Transverse colon (tissue), 4 donors: Measurements from ENCODE around the gene BAHCC1. TPM values are rescaled to one million over a fixed set of nuclear protein-coding genes. Genes with fewer than 3 reads are reported as not detected.

Experiments
- DNase-seq: peaks from one replicate; pipeline ENCODE4 v3.0.0-alpha.2; 2019
- H3K27ac ChIP-seq, 4 donors: fragments of 200-600 bp; sonication (generic); 2 replicates each; pipeline ENCODE4 v1.5.1; 2016 to 2018; ENCODE audit warnings: inconsistent platforms in 4 of 4
- H3K27me3 ChIP-seq: fragments of 200-600 bp; sonication (generic); 2 replicates; pipeline ENCODE4 v1.5.1; 2017; ENCODE audit warnings: inconsistent platforms
- H3K36me3 ChIP-seq, 4 donors: fragments of 200-600 bp; sonication (generic); 2 replicates each; pipeline ENCODE4 v1.5.1; 2017 to 2019; ENCODE audit warnings: inconsistent platforms in 4 of 4
- H3K4me1 ChIP-seq, 4 donors: fragments of 200-600 bp; sonication (generic); 2 replicates each; pipeline ENCODE4 v1.5.1; 2017 to 2020; ENCODE audit warnings: inconsistent platforms in 4 of 4
- H3K4me3 ChIP-seq, 4 donors: fragments of 200-600 bp; sonication (generic); 1 replicate in 1 of 4; 2 replicates in 3 of 4; pipeline versions ENCODE4 v1.5.1 to v1.6.1; 2017 to 2019; ENCODE audit warnings: inconsistent platforms in 4 of 4
- H3K9me3 ChIP-seq, 2 donors: fragments of 200-600 bp; sonication (generic); 2 replicates each; pipeline ENCODE4 v1.5.1; 2017 to 2019; ENCODE audit warnings: inconsistent platforms in 2 of 2
- EP300 ChIP-seq: sonication (generic); formaldehyde crosslinking; IDR thresholded peaks from one replicate; pipeline ENCODE4 v1.6.1; 2017; ENCODE audit warnings: antibody characterized with exemption, low read depth
- POLR2A ChIP-seq: fragments of 450-650 bp; IDR thresholded peaks from one replicate; pipeline ENCODE4 v1.6.1; 2016; ENCODE audit warnings: antibody characterized with exemption, mild to moderate bottlenecking, moderate library complexity
- POLR2AphosphoS5 ChIP-seq, 3 donors: sonication (generic); formaldehyde crosslinking; IDR thresholded peaks; one replicate each; pipeline ENCODE4 v1.6.1; 2016; ENCODE audit warnings: antibody characterized with exemption in 3 of 3
- WGBS, 2 donors: methylation state at CpG; one replicate each; pipeline ENCODE4 v1.1.5; 2018; ENCODE audit warnings: low coverage in 1 of 2; 5-methylcytosine and 5-hydroxymethylcytosine counted together
- in situ Hi-C, 4 donors: fragments of 200-750 bp; cut with MboI; loops; one replicate each; pipeline versions ENCODE4 v1.15.0 to v1.15.1; 2017; ENCODE audit warnings: low sequenced_read_pairs in 3 of 4, low pct_ligation_motif_present in 1 of 4, low pct_unique_long_range_greater_than_20kb in 1 of 4
- intact Hi-C: fragments of 100-400 bp; cut with DNase I; formaldehyde crosslinking; loops from one replicate; pipeline ENCODE4 v1.15.1; 2023; ENCODE audit warnings: low total_unique reads
- total RNA-seq, 4 donors: library from RNA; depleted of rRNA; stranded (reverse); fragments of >200 nt; gene quantifications; one replicate each; pipeline ENCODE4 v1.1.0, GENCODE V29; 2016
- TF ChIP-seq, protein P1 (sequence below), 5 experiments: fragments of 200-600 bp in 3 of 5; fragments of 450-650 bp in 2 of 5; sonication (generic) in 3 of 5; IDR thresholded peaks; 1 replicate in 2 of 5; 2 replicates in 3 of 5; pipeline ENCODE4 v1.5.1; 2016 to 2017; ENCODE audit warnings: antibody characterized with exemption in 5 of 5, inconsistent platforms in 3 of 5, mild to moderate bottlenecking in 2 of 5, moderate library complexity in 1 of 5

The BAHCC1 gene
- total RNA-seq, 4 donors from 2014 or later = 8.7 to 133 (median 12.4) TPM

DNA sequence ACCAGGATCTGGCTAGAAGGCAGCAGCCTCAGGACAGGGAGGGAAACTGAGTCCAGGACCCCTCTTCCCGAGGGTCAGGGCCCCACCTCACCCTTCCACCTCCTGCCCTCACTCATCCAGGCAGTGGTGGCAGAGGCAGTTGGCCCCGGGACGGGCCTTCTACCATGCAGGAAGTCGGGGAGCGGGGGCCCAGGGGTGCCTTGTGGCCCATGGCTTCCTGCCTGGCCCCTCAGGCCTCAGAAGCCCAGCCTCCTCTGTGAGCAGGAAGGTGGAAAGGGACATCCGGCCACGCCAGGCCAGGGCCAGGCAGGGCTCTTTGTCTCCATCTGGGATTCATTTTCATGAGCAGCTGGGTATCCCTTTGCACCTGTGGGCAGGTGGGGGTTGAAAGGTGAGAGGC, 58.5 kb downstream of the BAHCC1 start:
- no peaks in the 10 kb centered on the region for H3K9me3 ChIP-seq
- intact Hi-C loops (no loop called here), in situ Hi-C loops (no loop called here)
- DNase-seq = no peak
- WGBS, 2 donors = no CpG with 5 or more reads among the region's 7 CpGs
- no peak overlapping the region for H3K27ac ChIP-seq
- H3K36me3 ChIP-seq = no peaks in the 10 kb centered on the region
- no peaks in the 10 kb centered on the region for H3K27me3 ChIP-seq
- H3K4me1 ChIP-seq = no peaks in the 10 kb centered on the region
- TF ChIP-seq EP300 = no peak
- TF ChIP-seq, protein P1, sequence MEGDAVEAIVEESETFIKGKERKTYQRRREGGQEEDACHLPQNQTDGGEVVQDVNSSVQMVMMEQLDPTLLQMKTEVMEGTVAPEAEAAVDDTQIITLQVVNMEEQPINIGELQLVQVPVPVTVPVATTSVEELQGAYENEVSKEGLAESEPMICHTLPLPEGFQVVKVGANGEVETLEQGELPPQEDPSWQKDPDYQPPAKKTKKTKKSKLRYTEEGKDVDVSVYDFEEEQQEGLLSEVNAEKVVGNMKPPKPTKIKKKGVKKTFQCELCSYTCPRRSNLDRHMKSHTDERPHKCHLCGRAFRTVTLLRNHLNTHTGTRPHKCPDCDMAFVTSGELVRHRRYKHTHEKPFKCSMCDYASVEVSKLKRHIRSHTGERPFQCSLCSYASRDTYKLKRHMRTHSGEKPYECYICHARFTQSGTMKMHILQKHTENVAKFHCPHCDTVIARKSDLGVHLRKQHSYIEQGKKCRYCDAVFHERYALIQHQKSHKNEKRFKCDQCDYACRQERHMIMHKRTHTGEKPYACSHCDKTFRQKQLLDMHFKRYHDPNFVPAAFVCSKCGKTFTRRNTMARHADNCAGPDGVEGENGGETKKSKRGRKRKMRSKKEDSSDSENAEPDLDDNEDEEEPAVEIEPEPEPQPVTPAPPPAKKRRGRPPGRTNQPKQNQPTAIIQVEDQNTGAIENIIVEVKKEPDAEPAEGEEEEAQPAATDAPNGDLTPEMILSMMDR (IDR thresholded peaks at IDR 0.05) = no peak
- TF ChIP-seq POLR2A = no peak
- no peak for TF ChIP-seq POLR2AphosphoS5 (IDR thresholded peaks at IDR 0.05)
- no peak overlapping the region for H3K4me3 ChIP-seq

DNA sequence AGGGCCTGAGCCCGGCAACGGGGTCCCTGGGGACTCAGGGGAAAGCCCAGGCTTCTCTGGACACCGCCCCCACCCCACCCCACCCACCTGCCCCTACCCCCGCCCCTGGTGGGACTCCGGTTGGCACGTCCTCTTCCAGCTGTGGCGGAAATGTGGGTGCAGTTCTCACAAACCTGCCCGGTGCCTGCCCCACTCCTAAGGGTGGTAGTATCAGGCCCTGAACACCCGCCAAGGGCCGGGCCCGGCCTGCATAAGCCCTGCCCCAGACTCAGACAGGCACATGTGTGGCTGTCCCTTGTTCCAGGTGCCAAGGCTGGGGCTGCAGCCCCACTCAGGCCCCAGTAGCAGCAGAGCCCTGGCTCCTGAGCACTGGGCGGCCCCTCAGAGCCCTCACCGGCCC, 59.2 kb downstream of the BAHCC1 start:
- H3K27ac ChIP-seq = no peak overlapping the region
- H3K4me1 ChIP-seq = no peaks in the 10 kb centered on the region
- TF ChIP-seq EP300 = no peak
- no peak for TF ChIP-seq POLR2AphosphoS5 (IDR thresholded peaks at IDR 0.05)
- TF ChIP-seq POLR2A = no peak
- TF ChIP-seq, protein P1 (IDR thresholded peaks at IDR 0.05) = no peak
- H3K9me3 ChIP-seq = no peaks in the 10 kb centered on the region
- H3K36me3 ChIP-seq = no peaks in the 10 kb centered on the region
- no peak for DNase-seq
- in situ Hi-C loops (no loop called here), intact Hi-C loops (no loop called here)
- H3K27me3 ChIP-seq = no peaks in the 10 kb centered on the region
- no peak overlapping the region for H3K4me3 ChIP-seq
- WGBS, 2 donors = 87% methylated on average over 11 of the region's 13 CpGs; no CpG with 5 or more reads in 1 of the 2 donors

DNA sequence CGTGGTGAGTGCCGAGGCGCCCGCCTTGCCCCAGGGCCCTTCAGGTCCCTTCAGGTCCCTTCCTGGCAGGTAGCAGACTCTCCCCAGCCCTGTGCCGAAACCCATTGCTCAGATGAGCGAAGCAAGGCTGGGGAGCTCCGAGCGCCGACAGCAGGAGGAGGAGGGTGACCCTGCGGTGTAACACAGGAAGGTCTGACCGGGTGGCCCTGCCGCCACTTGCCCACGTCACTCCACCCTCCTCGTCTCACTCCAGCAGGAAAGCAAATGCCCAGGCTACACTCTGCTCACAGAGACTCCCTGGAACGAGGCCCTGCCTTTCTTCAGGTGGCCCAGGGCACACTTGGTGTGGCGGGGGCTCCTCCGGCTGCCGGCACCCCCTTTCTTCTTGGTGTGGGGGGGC, 60.1 kb downstream of the BAHCC1 start:
- no peak for DNase-seq
- H3K27ac ChIP-seq = no peak overlapping the region
- H3K9me3 ChIP-seq = no peaks in the 10 kb centered on the region
- intact Hi-C loops = no loop called here
- no peaks in the 10 kb centered on the region for H3K36me3 ChIP-seq
- 92% methylated on average over 18 of the region's 18 CpGs; no CpG with 5 or more reads in 1 of the 2 donors for WGBS, 2 donors
- in situ Hi-C loops = no loop called here
- no peak overlapping the region for H3K4me3 ChIP-seq
- TF ChIP-seq EP300 = no peak
- TF ChIP-seq POLR2A = no peak
- TF ChIP-seq, protein P1 (IDR thresholded peaks at IDR 0.05) = no peak
- no peak for TF ChIP-seq POLR2AphosphoS5 (IDR thresholded peaks at IDR 0.05)
- H3K27me3 ChIP-seq = no peaks in the 10 kb centered on the region
- no peaks in the 10 kb centered on the region for H3K4me1 ChIP-seq

DNA sequence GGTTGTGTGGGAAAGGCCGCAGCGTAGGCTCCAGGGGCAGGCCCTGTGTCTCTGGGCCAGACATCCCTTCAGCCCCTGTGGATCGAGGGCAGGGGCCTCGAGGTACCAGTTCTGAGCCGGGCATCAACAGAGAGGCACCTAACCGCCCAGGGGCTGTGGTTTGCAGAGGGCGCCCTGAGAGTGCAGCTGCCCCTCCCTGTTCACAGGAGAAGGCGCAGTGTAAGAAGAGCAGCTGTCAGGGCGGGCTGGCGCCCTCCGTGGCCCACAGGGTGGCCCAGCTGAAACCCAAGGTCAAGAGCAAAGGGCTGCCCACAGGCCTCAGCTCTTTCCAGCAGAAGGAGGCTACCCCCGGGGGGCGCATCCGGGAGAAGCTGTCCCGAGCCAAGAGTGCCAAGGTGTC, 60.8 kb downstream of the BAHCC1 start:
- no peaks in the 10 kb centered on the region for H3K27me3 ChIP-seq
- no peak overlapping the region for H3K4me3 ChIP-seq
- no peaks in the 10 kb centered on the region for H3K36me3 ChIP-seq
- in situ Hi-C loops = no loop called here
- no peak overlapping the region for H3K27ac ChIP-seq
- no peak for DNase-seq
- H3K9me3 ChIP-seq = no peaks in the 10 kb centered on the region
- intact Hi-C loops = no loop called here
- WGBS, 2 donors = 78% methylated on average over 13 of the region's 15 CpGs; no CpG with 5 or more reads in 1 of the 2 donors
- H3K4me1 ChIP-seq = no peaks in the 10 kb centered on the region
- TF ChIP-seq, protein P1 (IDR thresholded peaks at IDR 0.05) = no peak
- TF ChIP-seq POLR2A = no peak
- TF ChIP-seq EP300 = no peak
- no peak for TF ChIP-seq POLR2AphosphoS5 (IDR thresholded peaks at IDR 0.05)
